DND-41 (cell line): ENCODE results near the gene TEP1.
"Not testable (repeated sequence)": the region's sequence is repeated elsewhere in the genome, so short reads cannot be mapped to it uniquely, and the experiment has no call there.

Experiments used
- ATAC-seq: fragments of 200-7000 bp; cut with Tn5 transposase; 3 replicates; pipeline ENCODE4 v1.9.1; 2021; ENCODE audit warnings: low read depth; ENCODE audit not compliant: insufficient read depth
- DNase-seq: peaks from one replicate; pipeline ENCODE4 v3.0.0-alpha.2; 2020
- H2AFZ ChIP-seq: 2 replicates; pipeline ENCODE4 v1.6.0; 2012; ENCODE audit warnings: low read depth, low read length
- H3K27ac ChIP-seq: 2 replicates; pipeline ENCODE4 v1.5.1; 2012; ENCODE audit warnings: low read length, inconsistent platforms
- H3K27me3 ChIP-seq: fragments of 200-600 bp; sonication (generic); 2 replicates; pipeline ENCODE4 v1.6.0; 2012; ENCODE audit warnings: low read length, mild to moderate bottlenecking, inconsistent platforms; ENCODE audit not compliant: insufficient read depth, poor library complexity
- H3K36me3 ChIP-seq: 2 replicates; pipeline ENCODE4 v1.5.1; 2012; ENCODE audit warnings: low read length, inconsistent platforms; ENCODE audit not compliant: insufficient read depth
- H3K4me1 ChIP-seq: 2 replicates; pipeline ENCODE4 v1.5.1; 2012; ENCODE audit warnings: mild to moderate bottlenecking, low read length; ENCODE audit not compliant: insufficient read depth
- H3K4me2 ChIP-seq: 2 replicates; pipeline ENCODE4 v1.6.0; 2012; ENCODE audit warnings: mild to moderate bottlenecking, moderate library complexity, low read length, inconsistent platforms; ENCODE audit not compliant: insufficient read depth
- H3K4me3 ChIP-seq, 2 experiments: fragments of 200-600 bp in 1 of 2; shearing (Covaris generic) in 1 of 2; 2 replicates each; pipeline ENCODE4 v1.5.1; 2012 to 2016; ENCODE audit warnings: inconsistent platforms in 2 of 2, low read length in 2 of 2, mild to moderate bottlenecking in 2 of 2, low read depth in 1 of 2, moderate library complexity in 1 of 2
- H3K79me2 ChIP-seq: 2 replicates; pipeline ENCODE4 v1.6.0; 2012; ENCODE audit warnings: low read length, inconsistent platforms; ENCODE audit not compliant: insufficient read depth
- H3K9ac ChIP-seq: 2 replicates; pipeline ENCODE4 v1.6.0; 2012; ENCODE audit warnings: low read depth, mild to moderate bottlenecking, inconsistent platforms, low read length, moderate library complexity
- H3K9me3 ChIP-seq: 2 replicates; pipeline ENCODE4 v1.5.1; 2012; ENCODE audit warnings: low read length, moderate library complexity, mild to moderate bottlenecking, inconsistent platforms; ENCODE audit not compliant: insufficient read depth, severe bottlenecking
- H4K20me1 ChIP-seq: 2 replicates; pipeline ENCODE4 v1.6.0; 2012; ENCODE audit warnings: low read length; ENCODE audit not compliant: insufficient read depth
- CTCF ChIP-seq: IDR thresholded peaks from 2 replicates; pipeline ENCODE4 v1.5.1; 2012; ENCODE audit warnings: borderline replicate concordance, low read length, moderate library complexity, mild to moderate bottlenecking; ENCODE audit not compliant: poor library complexity, severe bottlenecking; ENCODE audit errors: extremely low read depth
- EZH2 ChIP-seq: IDR thresholded peaks from 3 replicates; pipeline ENCODE4 v1.6.1; 2012; ENCODE audit warnings: borderline replicate concordance, low read depth, mild to moderate bottlenecking, moderate library complexity, low read length, inconsistent platforms; ENCODE audit not compliant: severe bottlenecking

Gene TEP1

GRCh38 chr14:20376071-20376588 is 37.2 kb downstream of the TEP1 start:
- ATAC-seq (no peak), DNase-seq (no peak)
- Histone ChIP-seq H3K27ac (no peak overlapping the region), H3K27me3 (no peaks in the 10 kb centered on the region), H4K20me1 (no peaks in the 10 kb centered on the region), H3K4me1 (no peaks in the 10 kb centered on the region), H2AFZ (no peak overlapping the region), H3K4me2 (no peak overlapping the region), H3K79me2 (no peaks in the 10 kb centered on the region), H3K9ac (no peak overlapping the region), H3K36me3 (peaks cover 91% of the 10 kb centered on the region), H3K9me3 (no peaks in the 10 kb centered on the region), H3K4me3 (no peak overlapping the region)
- TF ChIP-seq CTCF (no peak), EZH2 (no peak)

DNA sequence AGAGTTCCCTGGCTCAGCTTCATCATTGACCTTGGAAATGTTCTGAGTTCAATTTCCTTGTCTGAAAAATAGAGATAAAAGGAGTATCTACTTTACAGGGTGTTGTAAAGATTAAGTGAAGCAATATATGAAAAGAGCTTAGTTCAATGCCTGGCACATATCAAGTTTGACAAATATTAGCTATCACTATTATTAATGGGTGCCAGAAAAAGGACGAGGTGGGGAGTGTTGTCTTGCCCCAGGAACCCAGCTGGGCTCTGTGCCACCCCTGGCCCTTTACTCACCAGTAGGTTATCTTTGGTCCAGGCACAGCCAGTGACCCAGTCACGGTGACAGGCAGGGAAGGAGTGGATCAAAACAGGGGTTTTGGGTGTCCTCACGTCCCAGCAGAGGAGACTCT is 37.8 kb downstream of the TEP1 start:
- H3K9me3 ChIP-seq = no peaks in the 10 kb centered on the region
- no peaks in the 10 kb centered on the region for H3K4me1 ChIP-seq
- no peak overlapping the region for H3K4me2 ChIP-seq
- H3K9ac ChIP-seq = no peak overlapping the region
- H3K27ac ChIP-seq = no peak overlapping the region
- no peak overlapping the region for H2AFZ ChIP-seq
- H3K27me3 ChIP-seq = no peaks in the 10 kb centered on the region
- no peaks in the 10 kb centered on the region for H4K20me1 ChIP-seq
- H3K36me3 ChIP-seq = peaks cover 92% of the 10 kb centered on the region
- no peaks in the 10 kb centered on the region for H3K79me2 ChIP-seq
- no peak for TF ChIP-seq EZH2
- no peak for TF ChIP-seq CTCF
- DNase-seq (no peak), ATAC-seq (no peak)
- H3K4me3 ChIP-seq = no peak overlapping the region

- TF ChIP-seq EZH2 (no peak), CTCF (no peak)
- no peaks in the 10 kb centered on the region for H3K9me3 ChIP-seq
- no peak overlapping the region for H3K4me2 ChIP-seq
- peaks cover 86% of the 10 kb centered on the region for H3K36me3 ChIP-seq
- no peaks in the 10 kb centered on the region for H3K4me1 ChIP-seq
- no peak overlapping the region for H3K27ac ChIP-seq
- H3K4me3 ChIP-seq = no peak overlapping the region
- no peaks in the 10 kb centered on the region for H4K20me1 ChIP-seq
- H2AFZ ChIP-seq = no peak overlapping the region
- H3K27me3 ChIP-seq = no peaks in the 10 kb centered on the region
- no peaks in the 10 kb centered on the region for H3K79me2 ChIP-seq
- DNase-seq (no peak), ATAC-seq (no peak)
- no peak overlapping the region for H3K9ac ChIP-seq
Observed at GRCh38 chr14:20372796-20373195, 40.5 kb downstream of the TEP1 start.

GRCh38 chr14:20365928-20366327 is 47.4 kb downstream of the TEP1 start:
- H3K79me2 ChIP-seq = no peaks in the 10 kb centered on the region
- no peaks in the 10 kb centered on the region for H3K4me1 ChIP-seq
- no peak overlapping the region for H2AFZ ChIP-seq
- H3K27me3 ChIP-seq = no peaks in the 10 kb centered on the region
- no peak overlapping the region for H3K4me2 ChIP-seq
- DNase-seq (no peak), ATAC-seq (no peak)
- no peak overlapping the region for H3K4me3 ChIP-seq
- no peak overlapping the region for H3K9ac ChIP-seq
- peaks cover 39% of the 10 kb centered on the region for H3K36me3 ChIP-seq
- H3K27ac ChIP-seq = no peak overlapping the region
- no peaks in the 10 kb centered on the region for H3K9me3 ChIP-seq
- TF ChIP-seq EZH2 (no peak), CTCF (no peak)
- H4K20me1 ChIP-seq = no peaks in the 10 kb centered on the region

DNA sequence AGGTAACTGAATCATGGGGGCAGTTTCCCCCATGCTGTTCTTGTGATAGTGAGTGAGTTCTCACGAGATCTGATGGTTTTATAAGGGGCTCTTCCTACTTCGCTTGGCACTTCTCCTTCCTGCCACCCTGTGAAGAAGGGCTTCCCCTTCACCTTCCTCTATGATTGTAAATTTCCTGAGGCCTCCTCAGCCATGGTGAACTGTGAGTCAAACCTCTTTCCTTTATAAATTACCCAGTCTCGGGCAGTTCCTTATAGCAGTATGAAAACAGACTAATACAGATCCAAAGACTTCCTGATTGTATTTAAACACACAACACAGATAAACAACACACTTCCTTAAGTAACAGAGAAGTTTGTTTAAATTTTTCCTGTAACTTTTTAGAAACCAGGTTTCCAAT is 54.8 kb downstream of the TEP1 start:
- not testable (repeated sequence) for H3K27ac ChIP-seq, H3K27me3 ChIP-seq, ATAC-seq, H3K4me1 ChIP-seq, H4K20me1 ChIP-seq, H3K4me3 ChIP-seq, DNase-seq, H3K9me3 ChIP-seq, H3K9ac ChIP-seq, H3K79me2 ChIP-seq, H3K4me2 ChIP-seq, H2AFZ ChIP-seq
- H3K36me3 ChIP-seq = peaks cover 58% of the 10 kb centered on the region
